Stimulated activated CD4-positive, alpha-beta T cell treated with anti-CD3 and anti-CD28 coated beads, Interleukin-12 subunit alpha, Interleukin-12 subunit beta, amount 100 ng/mL, for 4 hours (primary cell): ENCODE data around the gene ADM.

Experiments used
- DNase-seq: peaks from one replicate; pipeline ENCODE4 v3.0.0-alpha.2; 2020

ADM gene

DNA sequence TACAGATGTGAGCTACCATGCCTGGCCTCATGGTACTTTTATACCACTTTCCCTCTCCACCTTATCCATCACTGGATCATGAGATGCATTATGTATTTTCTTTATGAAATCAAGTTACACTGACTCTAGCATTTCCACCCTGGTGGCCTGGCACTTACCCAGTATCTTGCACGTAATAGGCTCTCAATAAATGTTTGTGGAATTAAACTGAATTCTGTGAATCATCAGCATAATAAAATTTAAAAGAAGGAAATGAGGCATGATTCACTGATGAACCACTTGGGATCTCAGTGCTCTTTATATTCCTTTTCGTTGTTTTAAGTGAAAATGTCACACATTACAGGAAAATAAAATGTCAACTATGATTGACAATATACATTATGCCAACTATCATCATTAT is 25.1 kb downstream of the ADM start:
- no peak for DNase-seq

GRCh38 chr11:10331548-10332289 is 26.8 kb downstream of the ADM start:
- DNase-seq: no peak

GRCh38 chr11:10333490-10333889 is 28.6 kb downstream of the ADM start:
- DNase-seq: no peak

- no peak for DNase-seq
These were observed 33.4 kb downstream of the ADM start for GRCh38 chr11:10338287-10338686.

DNA sequence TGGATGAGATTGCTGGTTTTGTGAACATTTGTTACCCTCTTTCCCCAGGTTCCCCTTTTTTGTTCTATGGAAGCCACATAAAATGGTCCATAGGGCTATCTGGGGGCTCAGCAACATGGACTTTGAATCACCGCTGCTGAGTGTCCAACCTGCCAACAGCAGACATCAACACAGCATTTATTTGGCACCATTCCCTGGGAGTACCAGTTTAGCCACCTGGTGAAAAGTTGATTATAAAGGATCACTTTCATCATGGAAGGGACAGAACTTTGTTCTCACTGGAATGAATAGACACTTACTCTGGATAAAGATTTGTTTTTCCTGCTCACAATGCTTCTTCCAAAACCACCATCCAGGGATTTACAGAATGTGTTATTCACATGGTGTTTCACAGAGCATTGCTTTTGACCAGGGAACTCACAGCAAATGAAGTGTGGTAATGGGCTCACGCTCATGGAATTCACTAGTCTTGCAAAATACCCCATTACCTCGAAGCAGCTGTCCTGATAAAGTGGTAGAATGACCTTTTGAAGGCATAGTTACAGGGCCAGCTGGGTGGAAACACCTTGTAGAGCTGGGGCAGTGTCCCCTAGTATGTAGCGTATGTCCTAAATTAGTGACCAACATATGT is 43.9 kb downstream of the ADM start:
- DNase-seq: no peak

DNA sequence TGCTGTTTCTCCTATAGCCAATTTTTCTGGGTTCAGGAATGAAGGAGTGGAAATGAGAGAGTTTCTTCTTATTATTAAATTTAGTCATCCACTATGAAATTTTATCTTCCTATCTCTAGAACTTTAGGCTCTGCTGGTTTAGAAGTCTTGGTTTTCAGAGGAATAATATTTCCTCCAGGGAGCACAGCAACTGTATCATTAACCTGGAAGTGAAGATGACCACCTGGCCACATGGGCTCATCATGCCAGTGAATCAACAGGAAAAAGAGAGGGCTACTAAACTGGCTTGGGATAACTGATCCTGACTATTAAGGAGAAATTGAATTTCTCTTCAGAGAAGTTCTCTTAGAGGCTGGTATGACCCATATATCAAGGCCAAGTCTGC is 44.4 kb downstream of the ADM start:
- no peak for DNase-seq

- DNase-seq: no peak
These were observed 44.9 kb downstream of the ADM start for GRCh38 chr11:10349806-10350205.

DNA sequence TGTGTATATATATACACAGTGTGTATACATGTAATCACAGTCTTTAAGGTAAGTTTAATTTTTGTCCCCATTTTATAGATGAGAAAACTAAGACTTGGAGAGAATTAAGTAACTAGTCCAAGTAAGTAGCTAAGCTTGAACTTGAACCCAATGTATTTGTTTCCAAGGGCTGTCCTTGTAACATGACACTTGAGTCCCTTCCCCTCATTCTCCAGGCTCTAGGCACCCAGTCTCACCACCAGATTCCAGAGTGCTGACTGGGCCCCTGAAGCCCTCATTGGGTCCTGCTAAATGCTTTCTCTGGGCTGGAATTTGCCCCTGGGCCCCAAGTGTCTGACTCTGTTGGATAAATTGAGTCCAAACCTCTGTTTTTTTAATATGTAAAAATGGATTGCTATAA is 45.5 kb downstream of the ADM start:
- no peak for DNase-seq

- DNase-seq: no peak
These were observed 46.5 kb downstream of the ADM start for GRCh38 chr11:10351435-10351764.

- no peak for DNase-seq
These were observed 47.1 kb downstream of the ADM start for GRCh38 chr11:10351765-10352641.

DNA sequence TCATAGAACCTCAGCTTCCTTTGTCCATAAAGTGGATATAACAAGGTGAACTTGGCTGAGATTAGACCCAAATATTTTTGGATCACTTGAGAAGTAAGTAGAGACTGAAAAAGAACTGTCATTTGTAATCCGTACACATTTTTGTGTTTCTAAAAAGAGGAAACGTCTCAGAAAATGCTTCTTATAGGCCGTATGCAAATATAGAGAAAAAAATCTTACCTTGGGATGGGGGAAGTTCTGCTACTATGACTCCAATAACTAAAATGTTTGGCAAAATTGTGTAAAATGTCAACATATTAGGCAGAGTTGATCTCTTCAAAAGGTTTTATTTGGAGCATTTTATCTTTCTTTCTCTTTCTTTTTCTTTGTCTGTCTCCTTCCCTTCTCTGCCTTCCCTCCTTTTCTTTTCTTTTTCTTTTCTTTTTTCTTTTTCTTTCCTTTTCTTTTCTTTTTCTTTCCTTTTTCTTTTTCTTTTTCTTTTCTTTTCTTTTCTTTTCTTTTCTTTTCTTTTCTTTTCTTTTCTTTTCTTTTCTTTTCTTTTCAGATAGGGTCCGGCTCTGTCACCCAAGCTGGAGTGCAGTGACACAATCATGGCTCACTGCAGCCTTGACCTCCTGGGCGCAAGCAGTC is 48.2 kb downstream of the ADM start:
- no peak for DNase-seq

- DNase-seq: no peak
These were observed 49.5 kb downstream of the ADM start for GRCh38 chr11:10354389-10354788.

GRCh38 chr11:10355257-10355661 is 50.4 kb downstream of the ADM start:
- no peak for DNase-seq

GRCh38 chr11:10356161-10356560 is 51.3 kb downstream of the ADM start:
- no peak for DNase-seq
